HG03575 (cell line): ENCODE data around the gene ZG16B.

ENCODE experiments used
- ATAC-seq: cut with Tn5 transposase; IDR thresholded peaks from one replicate; pipeline ENCODE4 v1.9.1; 2021; ENCODE audit not compliant: unreplicated experiment, insufficient number of reproducible peaks, low FRiP score; ENCODE audit errors: extremely low read depth

The ZG16B gene

DNA sequence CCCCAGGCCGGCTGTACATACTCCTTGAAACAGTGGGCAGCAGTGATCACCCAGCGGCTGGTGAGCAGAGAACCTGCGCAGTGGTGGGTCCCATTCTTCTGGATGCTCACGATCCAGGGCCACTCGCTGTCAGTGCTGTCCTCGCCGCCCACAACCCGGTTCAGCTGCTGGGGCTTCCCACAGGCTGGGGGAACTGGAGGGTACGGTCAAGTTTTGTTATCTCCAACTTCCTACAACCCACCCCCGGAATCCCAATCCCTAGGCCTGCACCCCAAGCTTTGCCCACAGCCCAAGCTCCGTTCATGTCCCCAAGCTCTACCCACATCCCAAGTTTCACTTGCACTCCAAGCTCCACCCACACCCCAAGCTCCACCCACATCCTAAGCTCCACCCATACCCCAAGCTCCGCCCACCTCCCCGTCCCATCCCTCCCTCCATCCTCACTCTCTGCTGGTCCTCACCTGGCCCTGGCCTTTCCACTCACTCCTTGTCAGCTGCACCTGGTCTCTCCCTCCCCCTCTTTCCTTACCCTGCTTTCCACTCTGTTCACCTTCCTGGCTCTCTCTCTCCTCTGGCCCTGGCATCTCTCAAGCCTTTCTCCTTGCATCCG lies 26.1 kb downstream of the ZG16B start:
- ATAC-seq: no peak

GRCh38 chr16:2856686-2857450 lies 26.8 kb downstream of the ZG16B start:
- no peak for ATAC-seq

- ATAC-seq: no peak
Measured at GRCh38 chr16:2857451-2858244, 27.5 kb downstream of the ZG16B start, which contains the start of gene PRSS22. PRSS22 (minus strand) TSS chr16:2858170; CDS start chr16:2858104, 66 bp downstream.

DNA sequence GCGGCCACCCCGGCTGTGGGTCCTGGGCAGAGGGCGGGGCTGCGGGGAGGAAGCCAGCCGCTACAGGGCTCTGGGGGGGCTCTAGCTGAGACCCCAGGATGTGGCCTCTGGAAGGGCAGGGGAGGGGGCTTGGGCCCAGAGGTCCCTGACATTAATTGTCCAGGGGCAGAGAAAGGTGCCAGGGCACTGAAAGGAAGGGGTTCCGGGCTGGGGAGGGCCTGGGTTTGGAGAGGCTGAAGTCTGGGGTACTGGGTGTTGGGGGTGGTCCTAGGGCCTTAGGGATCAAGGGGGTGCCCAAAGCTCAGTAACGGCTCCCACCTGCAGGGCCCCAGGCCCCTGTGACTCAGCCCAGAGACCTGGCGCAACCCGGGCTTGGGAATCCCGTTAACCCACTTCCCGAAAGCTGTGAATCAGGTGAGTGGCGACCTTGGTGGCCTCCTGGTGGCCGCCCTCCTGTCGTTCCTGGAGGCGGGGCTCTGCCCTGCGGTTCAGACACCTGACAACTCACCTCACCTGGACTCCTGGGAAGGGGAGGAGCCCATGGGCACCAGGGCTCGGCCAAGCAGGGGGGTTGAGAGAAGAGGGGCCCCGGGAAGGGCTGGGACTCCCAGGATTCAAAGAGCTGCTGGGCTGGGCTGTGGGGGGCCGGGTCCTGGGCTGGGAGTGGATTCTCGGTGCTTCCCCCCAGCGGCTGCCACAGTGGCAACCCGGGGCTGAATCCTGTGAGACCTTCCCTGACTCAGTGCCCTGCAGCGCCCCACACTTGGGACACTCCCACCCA lies 28.3 kb downstream of the ZG16B start:
- ATAC-seq: no peak

GRCh38 chr16:2859686-2860265 lies 29.7 kb downstream of the ZG16B start:
- ATAC-seq: no peak

GRCh38 chr16:2860826-2861567 lies 30.9 kb downstream of the ZG16B start:
- ATAC-seq: no peak

DNA sequence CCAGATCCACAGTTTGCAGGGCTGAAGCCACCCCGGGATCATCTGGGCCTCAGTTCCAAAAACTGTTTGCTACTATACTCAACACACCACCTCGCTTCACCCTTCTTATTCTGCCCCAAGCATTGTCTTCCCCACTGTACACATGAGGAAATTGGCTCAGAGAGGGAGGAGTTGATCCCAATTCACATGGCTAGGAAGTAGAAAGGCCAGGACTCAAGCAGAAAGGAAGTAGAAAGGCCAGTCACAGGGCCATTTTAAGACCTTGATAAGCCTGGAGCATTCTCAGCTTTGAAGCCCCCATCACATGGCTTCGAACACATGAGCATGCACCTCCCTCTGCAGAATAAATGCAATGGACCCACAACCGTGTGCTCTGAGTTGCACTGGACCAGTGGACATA lies 35.5 kb downstream of the ZG16B start:
- ATAC-seq: no peak

GRCh38 chr16:2866431-2866830 lies 36.3 kb downstream of the ZG16B start:
- no peak for ATAC-seq

- ATAC-seq: no peak
Measured at GRCh38 chr16:2867661-2867986, 37.5 kb downstream of the ZG16B start.

- ATAC-seq: no peak
Measured at GRCh38 chr16:2867987-2868789, 38.1 kb downstream of the ZG16B start.

GRCh38 chr16:2871926-2872325 lies 41.8 kb downstream of the ZG16B start:
- no peak for ATAC-seq

GRCh38 chr16:2874032-2874911 lies 44.2 kb downstream of the ZG16B start:
- no peak for ATAC-seq

DNA sequence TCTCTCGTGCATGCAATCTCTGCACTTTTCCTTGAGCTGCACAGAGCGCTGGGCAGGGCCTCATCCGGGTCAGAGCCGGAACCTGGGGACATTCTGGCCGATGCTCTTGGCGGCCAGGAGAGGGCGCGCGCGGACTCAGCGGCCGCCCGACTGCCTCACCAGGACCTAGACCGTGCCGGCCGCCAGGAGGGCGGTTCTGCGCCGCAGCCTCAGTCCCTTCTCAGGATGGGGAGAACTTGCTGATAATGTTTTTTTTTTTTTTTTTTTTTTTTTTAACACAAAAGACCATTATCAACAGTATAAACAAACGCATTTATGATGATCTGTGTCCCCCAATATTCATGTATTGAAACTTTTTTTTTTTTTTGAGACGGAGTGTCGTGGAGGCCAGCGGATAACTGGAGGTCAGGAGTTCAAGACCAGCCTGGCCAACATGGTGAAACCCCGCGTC lies 44.8 kb downstream of the ZG16B start:
- no peak for ATAC-seq

GRCh38 chr16:2879854-2880508 lies 49.9 kb downstream of the ZG16B start:
- no peak for ATAC-seq
